Right lobe of liver (tissue), 6 donors: ENCODE measurements around the gene MXD3. TPM values are rescaled to one million over a fixed set of nuclear protein-coding genes. Genes with fewer than 3 reads are reported as not detected.

Experiments
- ATAC-seq, 4 donors: fragments of 200-7000 bp; cut with Tn5 transposase; one replicate each; pipeline ENCODE4 v1.9.1; 2020; ENCODE audit warnings: mild to moderate bottlenecking in 4 of 4, moderate library complexity in 4 of 4
- DNase-seq, 3 donors: peaks; one replicate each; pipeline ENCODE4 v3.0.0-alpha.2; 2020
- H3K27ac ChIP-seq, 3 donors: fragments of 200-600 bp; one replicate each; pipeline ENCODE4 v1.8.0; 2022
- H3K27me3 ChIP-seq, 2 donors: fragments of 200-600 bp; one replicate each; pipeline ENCODE4 v1.8.0; 2022
- H3K36me3 ChIP-seq, 4 donors: fragments of 200-600 bp; sonication (generic) in 1 of 4; one replicate each; pipeline versions ENCODE4 v1.5.1 to v1.8.0; 2017 to 2022; ENCODE audit warnings: control low read depth in 1 of 4
- H3K4me1 ChIP-seq, 4 donors: fragments of 200-600 bp; sonication (generic) in 1 of 4; one replicate each; pipeline versions ENCODE4 v1.5.1 to v1.8.0; 2017 to 2022; ENCODE audit warnings: control low read depth in 1 of 4
- H3K4me3 ChIP-seq, 3 donors: fragments of 200-600 bp; one replicate each; pipeline ENCODE4 v1.8.0; 2022
- H3K9me3 ChIP-seq, 4 donors: fragments of 200-600 bp; sonication (generic) in 1 of 4; one replicate each; pipeline versions ENCODE4 v1.5.1 to v1.8.0; 2017 to 2022; ENCODE audit warnings: control low read depth in 1 of 4
- POLR2A ChIP-seq: fragments of 450-650 bp; IDR thresholded peaks from one replicate; pipeline ENCODE4 v1.6.1; 2017; ENCODE audit warnings: antibody characterized with exemption, mild to moderate bottlenecking
- WGBS: methylation state at CpG from one replicate; pipeline ENCODE4 v1.1.6; 2018; ENCODE audit warnings: low coverage, low lambda C conversion rate; ENCODE audit not compliant: insufficient coverage; ENCODE audit errors: missing lambda C conversion rate; 5-methylcytosine and 5-hydroxymethylcytosine counted together
- intact Hi-C, 2 donors: fragments of 100-400 bp; cut with DNase I; formaldehyde crosslinking; loops; one replicate each; pipeline versions ENCODE4 v1.11.2 to v1.14.1; 2022
- total RNA-seq, 6 experiments: library from RNA; depleted of rRNA in 2 of 6; stranded (reverse); fragments of >200 nt in 2 of 6; fragmentation: NEBNext Ultra II Directional in 3 of 6; extraction: Animal tissue kit (Norgen Biotek cat#: 25700) in 3 of 6; gene quantifications; one replicate each; pipeline versions ENCODE4 v1.1.0 to v1.2.4, GENCODE V29; 2016 to 2023
- TF ChIP-seq, protein P1 (sequence below), 4 donors: fragments of 200-600 bp in 3 of 4; fragments of 450-650 bp in 1 of 4; IDR thresholded peaks; one replicate each; pipeline versions ENCODE4 v1.5.1 to v1.8.0; 2016 to 2022; ENCODE audit warnings: antibody characterized with exemption in 4 of 4, mild to moderate bottlenecking in 2 of 4
- donor health status: DM: no; HTN: yes; CAD: no.
- donor health status: DM: no; HTN: no; CAD: no.
- donor health status: DM: no; HTN: no; CAD: no.
- donor health status: DM: no; HTN: yes; CAD: no.
- donor health status: DM: no; HTN: yes; CAD: no.

MXD3 gene
- total RNA-seq, 6 experiments from 2014 or later = 2.2 to 6.2 (median 4.9) TPM

DNA sequence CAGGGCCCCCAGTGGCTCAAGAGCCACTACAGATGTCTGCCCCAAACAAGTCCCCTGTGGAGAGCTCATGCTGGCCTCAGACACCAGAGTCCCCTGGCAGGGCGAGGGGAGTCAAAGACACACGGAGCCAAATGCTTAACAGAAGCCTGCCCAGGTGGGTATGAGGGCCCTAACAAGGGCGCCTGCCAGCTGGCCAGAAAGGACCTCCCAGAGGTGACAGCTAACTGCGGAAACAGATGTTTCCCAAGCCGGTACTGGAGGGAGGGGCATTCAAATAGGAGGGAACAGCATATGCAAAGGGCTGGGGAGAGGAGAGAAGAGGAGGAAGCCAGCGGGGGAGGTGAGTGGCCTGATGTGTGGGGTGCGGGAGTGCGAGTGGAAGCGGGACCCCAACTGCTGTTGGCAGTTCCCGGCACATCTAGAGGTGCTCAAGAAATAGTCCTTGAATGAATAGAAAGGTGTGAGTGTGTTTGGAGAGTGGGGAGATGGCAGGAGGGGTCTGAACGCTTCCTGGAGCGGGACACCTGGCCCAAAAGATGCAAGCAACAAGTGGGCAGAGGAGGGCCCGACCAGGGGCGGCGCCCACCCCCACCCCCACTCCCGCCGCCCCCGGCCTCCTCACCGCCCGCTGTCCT lies 824 bp downstream of the MXD3 start:
- H3K9me3 ChIP-seq = no peaks in the 10 kb centered on the region
- ATAC-seq (no peak), DNase-seq (no peak)
- TF ChIP-seq, protein P1, sequence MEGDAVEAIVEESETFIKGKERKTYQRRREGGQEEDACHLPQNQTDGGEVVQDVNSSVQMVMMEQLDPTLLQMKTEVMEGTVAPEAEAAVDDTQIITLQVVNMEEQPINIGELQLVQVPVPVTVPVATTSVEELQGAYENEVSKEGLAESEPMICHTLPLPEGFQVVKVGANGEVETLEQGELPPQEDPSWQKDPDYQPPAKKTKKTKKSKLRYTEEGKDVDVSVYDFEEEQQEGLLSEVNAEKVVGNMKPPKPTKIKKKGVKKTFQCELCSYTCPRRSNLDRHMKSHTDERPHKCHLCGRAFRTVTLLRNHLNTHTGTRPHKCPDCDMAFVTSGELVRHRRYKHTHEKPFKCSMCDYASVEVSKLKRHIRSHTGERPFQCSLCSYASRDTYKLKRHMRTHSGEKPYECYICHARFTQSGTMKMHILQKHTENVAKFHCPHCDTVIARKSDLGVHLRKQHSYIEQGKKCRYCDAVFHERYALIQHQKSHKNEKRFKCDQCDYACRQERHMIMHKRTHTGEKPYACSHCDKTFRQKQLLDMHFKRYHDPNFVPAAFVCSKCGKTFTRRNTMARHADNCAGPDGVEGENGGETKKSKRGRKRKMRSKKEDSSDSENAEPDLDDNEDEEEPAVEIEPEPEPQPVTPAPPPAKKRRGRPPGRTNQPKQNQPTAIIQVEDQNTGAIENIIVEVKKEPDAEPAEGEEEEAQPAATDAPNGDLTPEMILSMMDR (IDR thresholded peaks at IDR 0.05) = no peak
- no peaks in the 10 kb centered on the region for H3K27me3 ChIP-seq
- H3K36me3 ChIP-seq = peaks cover 0 to 15% (median 4%) of the 10 kb centered on the region in 4 donors
- H3K4me1 ChIP-seq = peaks cover 0 to 12% (median 7%) of the 10 kb centered on the region in 4 donors
- no peak overlapping the region for H3K27ac ChIP-seq
- intact Hi-C loops = loop anchor here (10.0 kb wide), 2 partner anchors 74 to 144 kb away; partner anchors contain the start of gene SLC34A1 (in 1 of the 2)
- WGBS = 43% methylated on average over 5 of the region's 20 CpGs
- H3K4me3 ChIP-seq = peak overlapping the region in 2 of 3 donors; percentile 33 to 51

DNA sequence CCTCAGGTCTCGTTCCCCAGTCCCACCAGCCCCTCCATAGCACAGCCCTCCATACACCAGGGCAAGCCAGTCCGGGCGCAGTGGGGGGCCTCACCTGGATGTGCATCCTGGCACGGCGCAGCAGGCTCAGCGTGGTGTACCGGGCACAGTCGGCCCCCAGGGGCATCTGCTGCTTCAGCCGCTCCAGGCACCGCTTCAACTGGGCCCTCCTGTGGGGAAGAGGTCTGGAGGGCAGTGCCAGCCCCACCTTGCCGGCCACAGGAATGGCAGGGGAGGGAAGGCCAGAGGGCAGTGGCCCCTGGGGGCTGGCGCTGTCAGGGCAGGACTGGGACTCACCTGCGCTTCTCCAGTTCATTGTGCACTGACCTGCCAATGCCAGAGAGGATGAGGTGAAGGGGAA lies 1.4 kb downstream of the MXD3 start:
- H3K27ac ChIP-seq = no peak overlapping the region
- peak in 1 of 3 donors; percentile 41 for DNase-seq

DNA sequence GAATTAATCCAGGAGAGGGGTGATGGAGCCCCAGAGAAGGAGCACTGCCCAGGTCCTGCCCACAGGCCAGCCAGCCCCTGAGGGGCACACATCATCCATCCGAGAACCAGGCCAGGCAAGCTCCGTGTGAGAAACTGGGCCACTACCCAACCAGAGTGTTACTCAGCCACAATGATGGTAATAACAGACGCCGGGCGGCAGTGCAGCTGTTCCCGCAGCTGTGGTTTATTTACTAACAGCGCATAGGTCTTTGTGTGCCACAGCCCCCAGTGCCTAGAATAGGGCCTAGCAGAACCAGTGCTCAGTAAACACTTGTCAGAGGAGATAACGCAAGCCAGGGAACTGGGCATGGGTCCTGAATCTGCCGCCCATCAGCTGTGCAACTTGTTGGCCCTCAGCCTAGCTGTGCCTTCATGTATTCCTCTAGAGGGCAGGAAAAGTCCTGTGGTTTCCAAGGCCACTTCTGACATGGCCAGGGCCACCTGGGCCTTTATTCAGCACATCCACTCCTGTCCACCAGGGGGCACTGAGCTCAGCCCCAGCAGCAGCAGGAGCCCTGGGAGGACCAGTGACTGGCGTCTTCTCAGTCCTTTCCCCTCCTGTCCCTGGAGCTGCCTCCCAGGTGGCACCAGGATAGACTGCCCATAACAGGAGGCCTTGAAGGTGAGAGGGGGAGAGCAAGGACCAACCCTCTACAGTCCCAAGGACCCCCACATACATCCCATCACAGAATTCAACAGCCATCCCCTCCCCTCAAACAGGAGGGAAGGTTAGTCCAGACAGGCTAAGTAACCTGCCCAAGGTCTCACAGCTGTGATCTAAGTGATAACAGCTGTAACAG lies 2.1 kb downstream of the MXD3 start:
- H3K9me3 ChIP-seq = no peaks in the 10 kb centered on the region
- H3K27ac ChIP-seq = no peak overlapping the region
- H3K27me3 ChIP-seq = no peaks in the 10 kb centered on the region
- ATAC-seq (peak; percentile 44 to 65 (median 58)), DNase-seq (peak; percentile 74 to 84 (median 78))
- 70% methylated on average over 2 of the region's 10 CpGs for WGBS
- intact Hi-C loops = loop anchor here (10.0 kb wide), 2 partner anchors 75 to 145 kb away; partner anchors contain the start of gene SLC34A1 (in 1 of the 2)
- no peak overlapping the region for H3K4me3 ChIP-seq
- peaks cover 0 to 22% (median 12%) of the 10 kb centered on the region in 4 donors for H3K4me1 ChIP-seq
- H3K36me3 ChIP-seq = peaks cover 0 to 25% (median 4%) of the 10 kb centered on the region in 4 donors
- no peak for TF ChIP-seq POLR2A
- TF ChIP-seq, protein P1 (IDR thresholded peaks at IDR 0.05) = peak; percentile 70 to 90 (median 85)

More for the DNA sequence above, 1.4 kb downstream of the MXD3 start:
- Histone ChIP-seq H3K36me3 (peaks cover 0 to 21% (median 4%) of the 10 kb centered on the region in 4 donors), H3K9me3 (no peaks in the 10 kb centered on the region), H3K4me1 (peaks cover 0 to 15% (median 8%) of the 10 kb centered on the region in 4 donors), H3K27me3 (no peaks in the 10 kb centered on the region), H3K4me3 (no peak overlapping the region)
- intact Hi-C loops = loop anchor here (10.0 kb wide), 2 partner anchors 74 to 144 kb away; partner anchors contain the start of gene SLC34A1 (in 1 of the 2)
- no peak for TF ChIP-seq POLR2A
- TF ChIP-seq, protein P1 (IDR thresholded peaks at IDR 0.05) = no peak
- no peak for ATAC-seq
- WGBS = 91% methylated on average over 5 of the region's 13 CpGs

DNA sequence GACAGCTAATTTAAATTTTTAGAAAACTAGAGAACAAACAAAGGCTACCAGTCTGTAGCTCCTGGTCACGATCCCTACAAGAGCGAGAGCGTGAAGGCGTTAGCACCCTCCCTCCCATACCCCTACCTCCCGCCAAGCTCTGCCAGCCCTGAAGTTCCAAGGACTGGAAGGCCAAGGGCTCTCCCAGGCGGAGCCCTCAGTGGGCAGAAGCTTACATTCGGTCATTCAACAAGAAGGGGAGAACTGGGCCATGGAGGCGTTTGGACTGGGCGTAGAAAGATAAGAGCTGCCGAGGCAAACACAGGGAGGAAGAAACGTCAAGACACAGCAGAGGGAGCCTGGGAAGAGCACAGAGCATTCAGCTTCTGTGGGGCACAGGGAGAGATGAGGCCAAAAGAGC lies 3.0 kb downstream of the MXD3 start:
- Histone ChIP-seq H3K4me1 (peaks cover 0 to 26% (median 14%) of the 10 kb centered on the region in 4 donors), H3K36me3 (peaks cover 0 to 25% (median 4%) of the 10 kb centered on the region in 4 donors), H3K27me3 (no peaks in the 10 kb centered on the region), H3K27ac (no peak overlapping the region), H3K4me3 (no peak overlapping the region), H3K9me3 (no peaks in the 10 kb centered on the region)
- WGBS = 91% methylated on average over 6 of the region's 11 CpGs
- intact Hi-C loops = no loop called here
- TF ChIP-seq, protein P1 (IDR thresholded peaks at IDR 0.05) = no peak
- TF ChIP-seq POLR2A = no peak
- ATAC-seq = no peak
- DNase-seq = no peak
